NT2/D1 (cell line): ENCODE measurements around the gene CCDC15.

Experiments
- SUZ12 ChIP-seq: IDR thresholded peaks from 2 replicates; pipeline ENCODE4 v1.6.1; 2011; ENCODE audit not compliant: insufficient read length, insufficient read depth; ENCODE audit errors: extremely low read depth
- YY1 ChIP-seq: IDR thresholded peaks from 2 replicates; pipeline ENCODE4 v1.6.1; 2011; ENCODE audit not compliant: insufficient read length, insufficient read depth
- ZNF274 ChIP-seq: IDR thresholded peaks from 2 replicates; pipeline ENCODE4 v1.6.1; 2011; ENCODE audit warnings: mild to moderate bottlenecking, low read depth, low read length

DNA sequence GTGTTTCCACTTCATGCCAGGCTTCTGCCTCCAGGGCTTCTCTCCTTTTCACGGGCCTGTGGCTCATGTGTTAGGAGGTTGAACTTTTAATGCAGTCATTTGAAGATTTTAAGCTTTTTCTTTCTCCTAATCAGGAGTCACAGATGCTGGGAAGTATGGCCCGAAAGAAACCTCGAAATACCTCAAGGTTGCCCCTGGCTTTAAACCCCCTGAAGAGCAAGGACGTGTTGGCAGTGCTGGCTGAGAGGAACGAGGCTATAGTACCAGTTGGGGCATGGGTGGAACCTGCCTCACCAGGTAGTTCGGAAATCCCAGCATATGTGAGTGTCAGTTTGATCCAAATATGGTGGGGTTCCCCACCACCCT is 571 bp downstream of the CCDC15 start:
- TF ChIP-seq YY1 (no peak), ZNF274 (no peak), SUZ12 (no peak)
